Neutrophil (primary cell): ENCODE results near the gene ARSJ.

Source experiments
- H3K27ac ChIP-seq: fragments of 200-600 bp; sonication (generic); 2 replicates; pipeline ENCODE4 v1.5.1; 2016; ENCODE audit warnings: mild to moderate bottlenecking, moderate library complexity
- H3K27me3 ChIP-seq: fragments of 200-600 bp; sonication (generic); 2 replicates; pipeline ENCODE4 v1.6.0; 2016; ENCODE audit warnings: mild to moderate bottlenecking
- H3K36me3 ChIP-seq: fragments of 200-600 bp; sonication (generic); 2 replicates; pipeline ENCODE4 v1.5.1; 2017
- H3K4me1 ChIP-seq, 2 experiments: fragments of 200-600 bp in 1 of 2; sonication (generic) in 1 of 2; 1 replicate in 1 of 2; 2 replicates in 1 of 2; pipeline versions ENCODE4 v1.5.1 to v1.6.1; 2013 to 2016; ENCODE audit warnings: low read depth in 1 of 2, low read length in 1 of 2, mild to moderate bottlenecking in 1 of 2, moderate library complexity in 1 of 2; ENCODE audit not compliant: control insufficient read depth in 1 of 2, insufficient read depth in 1 of 2
- H3K4me3 ChIP-seq, 2 experiments: fragments of 200-600 bp in 1 of 2; sonication (generic) in 1 of 2; 1 replicate in 1 of 2; 2 replicates in 1 of 2; pipeline ENCODE4 v1.5.1; 2013 to 2016; ENCODE audit warnings: low read depth in 1 of 2, low read length in 1 of 2, mild to moderate bottlenecking in 1 of 2, moderate library complexity in 1 of 2
- H3K9me3 ChIP-seq: fragments of 200-600 bp; sonication (generic); 2 replicates; pipeline ENCODE4 v1.5.1; 2016
- CTCF ChIP-seq: fragments of 200-600 bp; sonication (generic); IDR thresholded peaks from 2 replicates; pipeline ENCODE4 v1.5.1; 2016; ENCODE audit warnings: antibody characterized with exemption

The ARSJ gene

GRCh38 chr4:113996599-113997177 is 17.2 kb upstream of the ARSJ start:
- Histone ChIP-seq H3K36me3 (no peaks in the 10 kb centered on the region), H3K27me3 (no peaks in the 10 kb centered on the region), H3K4me3 (no peak overlapping the region), H3K27ac (no peak overlapping the region), H3K4me1 (no peaks in the 10 kb centered on the region), H3K9me3 (no peaks in the 10 kb centered on the region)
- TF ChIP-seq CTCF, result no peak

GRCh38 chr4:113993887-113994286 is 14.4 kb upstream of the ARSJ start:
- Histone ChIP-seq H3K36me3 (no peaks in the 10 kb centered on the region), H3K4me3 (no peak overlapping the region), H3K9me3 (no peaks in the 10 kb centered on the region), H3K27ac (no peak overlapping the region), H3K4me1 (no peaks in the 10 kb centered on the region), H3K27me3 (no peaks in the 10 kb centered on the region)
- TF ChIP-seq CTCF, result no peak

GRCh38 chr4:113990886-113991285 is 11.4 kb upstream of the ARSJ start:
- H3K4me3 ChIP-seq, result no peak overlapping the region
- no peaks in the 10 kb centered on the region for H3K9me3 ChIP-seq
- no peak overlapping the region for H3K27ac ChIP-seq
- H3K4me1 ChIP-seq, result no peaks in the 10 kb centered on the region
- TF ChIP-seq CTCF, result no peak
- H3K27me3 ChIP-seq, result no peaks in the 10 kb centered on the region
- H3K36me3 ChIP-seq, result no peaks in the 10 kb centered on the region

GRCh38 chr4:113987382-113987941 is 8.0 kb upstream of the ARSJ start:
- H3K36me3 ChIP-seq, result no peaks in the 10 kb centered on the region
- no peak for TF ChIP-seq CTCF
- no peak overlapping the region for H3K4me3 ChIP-seq
- no peaks in the 10 kb centered on the region for H3K9me3 ChIP-seq
- H3K27ac ChIP-seq, result no peak overlapping the region
- H3K27me3 ChIP-seq, result no peaks in the 10 kb centered on the region
- H3K4me1 ChIP-seq, result no peaks in the 10 kb centered on the region

GRCh38 chr4:113982181-113982580 is 2.7 kb upstream of the ARSJ start:
- Histone ChIP-seq H3K4me1 (no peaks in the 10 kb centered on the region), H3K9me3 (no peaks in the 10 kb centered on the region), H3K27me3 (peaks cover 40% of the 10 kb centered on the region), H3K36me3 (no peaks in the 10 kb centered on the region), H3K27ac (no peak overlapping the region), H3K4me3 (no peak overlapping the region)
- no peak for TF ChIP-seq CTCF
